ENCODE measurements around the gene MYBBP1A.
A peak's percentile ranks its signal among the peaks of the same experiment; 100 is the strongest.

The MYBBP1A gene

GRCh38 chr17:4499431-4500190, 55.6 kb downstream of the MYBBP1A start:
- FAIRE-seq, result no peak

- FAIRE-seq, result no peak
Measured at GRCh38 chr17:4498461-4499397, 56.5 kb downstream of the MYBBP1A start, which contains the start of gene SPNS2. TSS of gene SPNS2 (plus strand) at chr17:4498881. CDS start at chr17:4499048, 167 bp downstream.

- no peak for FAIRE-seq
Measured at GRCh38 chr17:4497101-4497824, 57.9 kb downstream of the MYBBP1A start.

- FAIRE-seq, result peak; percentile 95
Measured at GRCh38 chr17:4492721-4493561, 62.2 kb downstream of the MYBBP1A start.

GRCh38 chr17:4490637-4491061, 64.5 kb downstream of the MYBBP1A start:
- no peak for FAIRE-seq

- no peak for FAIRE-seq
Measured at GRCh38 chr17:4490109-4490591, 65.0 kb downstream of the MYBBP1A start.

- FAIRE-seq, result no peak
Measured at GRCh38 chr17:4488989-4489595, 66.1 kb downstream of the MYBBP1A start.

All from islet of Langerhans (tissue), 1 donor.